WTC11 (cell line): ENCODE data around the gene RPS6KB2. TPM values are rescaled to one million over a fixed set of nuclear protein-coding genes. Genes with fewer than 3 reads are reported as not detected.

Experiments used
- ATAC-seq: fragments of 200-7000 bp; cut with Tn5 transposase; 2 replicates; pipeline ENCODE4 v1.10.0; 2021; ENCODE audit warnings: mild to moderate bottlenecking, moderate library complexity
- CTCF ChIA-PET: fragments of 300-600 bp; sonication (Branson Sonifier 250); formaldehyde crosslinking; loops from one replicate; lab custom pipeline; 2021; ENCODE audit warnings: antibody characterized with exemption; lab: Charles Lee
- POLR2A ChIA-PET: fragments of 350-600 bp; sonication (Branson Sonifier 250); formaldehyde crosslinking; loops from one replicate; lab custom pipeline; 2021; ENCODE audit warnings: antibody characterized with exemption; lab: Charles Lee
- DNase-seq: peaks from one replicate; pipeline ENCODE4 v3.0.0; 2021; ENCODE audit warnings: low spot score
- H3K27ac Mint-ChIP-seq: 2 replicates; pipeline ENCODE4 v1.8.0; 2021; ENCODE audit warnings: mixed read lengths
- H3K27me3 Mint-ChIP-seq: 2 replicates; pipeline ENCODE4 v1.8.0; 2021; ENCODE audit warnings: low read depth, mild to moderate bottlenecking, moderate library complexity, mixed read lengths
- H3K36me3 Mint-ChIP-seq: 2 replicates; pipeline ENCODE4 v1.8.0; 2021; ENCODE audit warnings: mixed read lengths
- H3K4me1 Mint-ChIP-seq: 2 replicates; pipeline ENCODE4 v1.8.0; 2022; ENCODE audit warnings: mixed read lengths
- H3K4me3 Mint-ChIP-seq: 2 replicates; pipeline ENCODE4 v1.8.0; 2021; ENCODE audit warnings: mild to moderate bottlenecking, moderate library complexity, mixed read lengths
- H3K9me3 Mint-ChIP-seq: 2 replicates; pipeline ENCODE4 v1.8.0; 2021; ENCODE audit warnings: mixed read lengths
- ARID4B ChIP-seq: sonication (generic); formaldehyde crosslinking; IDR thresholded peaks from 2 replicates; pipeline ENCODE4 v1.8.0; 2023; ENCODE audit warnings: missing genetic modification reagents, mild to moderate bottlenecking, borderline replicate concordance
- ATF3 ChIP-seq: sonication (generic); formaldehyde crosslinking; conservative IDR thresholded peaks from 2 replicates; pipeline ENCODE4 v1.8.1; 2022; ENCODE audit warnings: mild to moderate bottlenecking, missing genetic modification reagents
- FOXP1 ChIP-seq: sonication (generic); formaldehyde crosslinking; IDR thresholded peaks from 2 replicates; pipeline ENCODE4 v1.8.0; 2022; ENCODE audit warnings: missing genetic modification reagents, mild to moderate bottlenecking, moderate library complexity, borderline replicate concordance
- HMGA2 ChIP-seq: fragments of 250-450 bp; sonication (Bioruptor Pico); IDR thresholded peaks from 2 replicates; pipeline ENCODE4 v1.4.0; 2021; ENCODE audit warnings: mild to moderate bottlenecking, moderate library complexity
- HMGXB4 ChIP-seq: sonication (generic); formaldehyde crosslinking; IDR thresholded peaks from 2 replicates; pipeline ENCODE4 v1.8.1; 2023; ENCODE audit warnings: mild to moderate bottlenecking, moderate library complexity, missing genetic modification reagents
- KAT7 ChIP-seq: sonication (generic); formaldehyde crosslinking; IDR thresholded peaks from 2 replicates; pipeline ENCODE4 v1.8.1; 2023; ENCODE audit warnings: missing genetic modification reagents, mild to moderate bottlenecking, borderline replicate concordance
- MXD4 ChIP-seq: fragments of 250-450 bp; sonication (Bioruptor Pico); IDR thresholded peaks from 2 replicates; pipeline ENCODE4 v1.8.0; 2021; ENCODE audit warnings: mild to moderate bottlenecking, moderate library complexity, borderline replicate concordance
- NR3C1 ChIP-seq: sonication (generic); formaldehyde crosslinking; conservative IDR thresholded peaks from 2 replicates; pipeline ENCODE4 v1.8.1; 2023; ENCODE audit warnings: low read depth, mild to moderate bottlenecking, missing genetic modification reagents
- PREB ChIP-seq: sonication (generic); formaldehyde crosslinking; IDR thresholded peaks from 2 replicates; pipeline ENCODE4 v1.8.1; 2022; ENCODE audit warnings: mild to moderate bottlenecking, missing genetic modification reagents, moderate library complexity, borderline replicate concordance
- SOX15 ChIP-seq: fragments of 250-450 bp; sonication (Bioruptor Pico); IDR thresholded peaks from 2 replicates; pipeline ENCODE4 v1.9.0; 2021; ENCODE audit warnings: mild to moderate bottlenecking
- TCF7 ChIP-seq: sonication (generic); formaldehyde crosslinking; IDR thresholded peaks from 2 replicates; pipeline ENCODE4 v1.8.0; 2022; ENCODE audit warnings: mild to moderate bottlenecking, low read depth, missing genetic modification reagents, moderate library complexity
- ZBTB21 ChIP-seq: sonication (generic); formaldehyde crosslinking; IDR thresholded peaks from 2 replicates; pipeline ENCODE4 v1.8.1; 2023; ENCODE audit warnings: mild to moderate bottlenecking, missing genetic modification reagents, borderline replicate concordance
- ZNF512 ChIP-seq: sonication (generic); formaldehyde crosslinking; IDR thresholded peaks from 2 replicates; pipeline ENCODE4 v1.8.1; 2022; ENCODE audit warnings: missing genetic modification reagents, borderline replicate concordance
- total RNA-seq: library from RNA; stranded (reverse); gene quantifications from 3 replicates; pipeline ENCODE4 v1.2.3, GENCODE V29; 2021

RPS6KB2 gene
- total RNA-seq, 1 experiment from 2014 or later = 54.7 TPM

- TF ChIP-seq ARID4B (CRISPR knock-in tag) = no peak
- TF ChIP-seq ZBTB21 (CRISPR knock-in tag) = no peak
- no peak for TF ChIP-seq NR3C1
- no peak for TF ChIP-seq HMGXB4
Observed at GRCh38 chr11:67412495-67413179, 15.7 kb upstream of the RPS6KB2 start (continued).

- ChIA-PET CTCF (interaction anchor here (1.2 to 3.6 kb wide), 2 partner anchors 11 to 67 kb away, joined by 3 to 22 read pairs; partner anchors contain the start of gene PPP1CA), POLR2A (interaction anchor here (1.3 to 1.5 kb wide), 2 partner anchors 12 to 17 kb away, joined by 4 read pairs; partner anchors contain the start of gene PPP1CA)
- no peak for DNase-seq
- H3K9me3 Mint-ChIP-seq = no peaks in the 10 kb centered on the region
- peaks cover 23% of the 10 kb centered on the region for H3K4me1 Mint-ChIP-seq
- H3K4me3 Mint-ChIP-seq = no peak overlapping the region
- H3K27me3 Mint-ChIP-seq = peaks cover 18% of the 10 kb centered on the region
- ATAC-seq = no peak
- H3K36me3 Mint-ChIP-seq = no peaks in the 10 kb centered on the region
- H3K27ac Mint-ChIP-seq = no peak overlapping the region
- TF ChIP-seq ZNF512 (CRISPR knock-in tag) (no peak), PREB (CRISPR knock-in tag) (no peak), KAT7 (CRISPR knock-in tag) (no peak), TCF7 (CRISPR knock-in tag) (no peak), FOXP1 (CRISPR knock-in tag) (no peak), SOX15 (CRISPR knock-in tag) (no peak), ATF3 (CRISPR knock-in tag) (no peak), MXD4 (CRISPR knock-in tag) (no peak), HMGA2 (CRISPR knock-in tag) (no peak)
Observed at GRCh38 chr11:67413266-67413849, 14.9 kb upstream of the RPS6KB2 start.
